OCI-LY7 (cell line): Measurements from ENCODE around the gene CNDP1. TPM values are rescaled to one million over a fixed set of nuclear protein-coding genes. Genes with fewer than 3 reads are reported as not detected.
A peak's percentile ranks its signal among the peaks of the same experiment; 100 is the strongest.

ENCODE experiments used
- BruUV-seq: library from RNA; stranded (reverse); fragments of 400-500 nt; replicated peaks from 2 replicates; lab custom pipeline; 2021; lab: Mats Ljungman, UMichigan
- CTCF ChIA-PET: fragments of 300-600 bp; sonication (Branson Sonifier 250); formaldehyde crosslinking; loops from one replicate; lab custom pipeline; 2022; ENCODE audit warnings: antibody characterized with exemption; ENCODE audit not compliant: unreplicated experiment; lab: Charles Lee
- POLR2A ChIA-PET: fragments of 300-600 bp; sonication (Branson Sonifier 250); formaldehyde crosslinking; loops from one replicate; lab custom pipeline; 2022; ENCODE audit warnings: antibody characterized with exemption; lab: Charles Lee
- DNase-seq: peaks from one replicate; pipeline ENCODE4 v3.0.0-alpha.2; 2015; ENCODE audit warnings: low spot score
- H2AFZ ChIP-seq: fragments of 200-600 bp; sonication (generic), shearing (Covaris generic); 2 replicates; pipeline ENCODE4 v1.6.1; 2014; ENCODE audit warnings: mild to moderate bottlenecking, antibody characterized with exemption, low read length, moderate library complexity
- H3K27ac ChIP-seq: fragments of 200-600 bp; sonication (generic); 2 replicates; pipeline ENCODE4 v1.5.1; 2014; ENCODE audit warnings: mixed run types, low read depth, mild to moderate bottlenecking, moderate library complexity, low read length, inconsistent platforms; ENCODE audit not compliant: poor library complexity, severe bottlenecking
- H3K36me3 ChIP-seq: fragments of 200-600 bp; sonication (generic); 2 replicates; pipeline ENCODE4 v1.6.1; 2014; ENCODE audit warnings: mild to moderate bottlenecking, antibody characterized with exemption, low read length, moderate library complexity, mixed read lengths; ENCODE audit not compliant: insufficient read depth
- H3K4me1 ChIP-seq: fragments of 200-600 bp; sonication (generic); 2 replicates; pipeline ENCODE4 v1.5.1; 2014; ENCODE audit warnings: mild to moderate bottlenecking, low read length; ENCODE audit not compliant: insufficient read depth, poor library complexity, severe bottlenecking
- H3K4me2 ChIP-seq: fragments of 200-600 bp; sonication (generic); 2 replicates; pipeline ENCODE4 v1.6.1; 2014; ENCODE audit warnings: mild to moderate bottlenecking, low read length
- H3K4me3 ChIP-seq: fragments of 200-600 bp; sonication (generic); 2 replicates; pipeline ENCODE4 v1.5.1; 2014; ENCODE audit warnings: mild to moderate bottlenecking, low read depth, low read length; ENCODE audit not compliant: poor library complexity, severe bottlenecking
- H3K79me2 ChIP-seq: fragments of 200-600 bp; sonication (generic); 2 replicates; pipeline ENCODE4 v1.6.1; 2016; ENCODE audit warnings: low read depth, mild to moderate bottlenecking, low read length, moderate library complexity, mixed read lengths; ENCODE audit not compliant: insufficient read depth
- H3K9me2 ChIP-seq: fragments of 200-600 bp; sonication (generic); 2 replicates; pipeline ENCODE4 v1.6.1; 2016; ENCODE audit warnings: mild to moderate bottlenecking, low read length, mixed read lengths; ENCODE audit not compliant: insufficient read depth
- H3K9me3 ChIP-seq: fragments of 200-600 bp; sonication (generic); 2 replicates; pipeline ENCODE4 v1.6.1; 2014; ENCODE audit warnings: mild to moderate bottlenecking, mixed run types, low read length, mixed read lengths
- H4K20me1 ChIP-seq: fragments of 200-600 bp; sonication (generic); 2 replicates; pipeline ENCODE4 v1.6.1; 2014; ENCODE audit warnings: mild to moderate bottlenecking, antibody characterized with exemption, low read length, moderate library complexity, mixed read lengths; ENCODE audit not compliant: insufficient read depth
- CTCF ChIP-seq: fragments of 200-600 bp; sonication (generic); conservative IDR thresholded peaks from 2 replicates; pipeline ENCODE4 v1.5.1; 2014; ENCODE audit warnings: mild to moderate bottlenecking, antibody characterized with exemption, low read length, moderate library complexity, mixed read lengths
- EZH2phosphoT487 ChIP-seq: fragments of 200-600 bp; sonication (generic); IDR thresholded peaks from 2 replicates; pipeline ENCODE4 v1.6.1; 2018; ENCODE audit warnings: low read depth, borderline replicate concordance, mild to moderate bottlenecking, mixed run types, antibody characterized with exemption, low read length, moderate library complexity, mixed read lengths
- intact Hi-C: fragments of 100-400 bp; cut with micrococcal nuclease; formaldehyde crosslinking; loops from one replicate; pipeline ENCODE4 v1.10.0; 2022; ENCODE audit not compliant: unreplicated experiment
- total RNA-seq, 2 experiments: library from RNA; depleted of rRNA in 1 of 2; stranded (reverse); fragments of >200 nt in 1 of 2; shearing (Covaris generic) in 1 of 2; gene quantifications; 2 replicates each; pipeline ENCODE4 v1.2.3, GENCODE V29; 2014 to 2022

The CNDP1 gene
- total RNA-seq, 2 experiments from 2014 or later, result not detected

GRCh38 chr18:74497324-74497676, 37.0 kb upstream of the CNDP1 start:
- ChIA-PET POLR2A (no interaction called here), CTCF (no interaction called here)
- no peak overlapping the region for H2AFZ ChIP-seq
- peak overlapping the region; percentile 89 for H3K4me3 ChIP-seq
- TF ChIP-seq EZH2phosphoT487 (no peak), CTCF (no peak)
- intact Hi-C loops, result loop anchor here (5.0 kb wide), 3 partner anchors 100 to 715 kb away; partner anchors contain the start of genes TSHZ1 and ZNF407
- no peaks in the 10 kb centered on the region for H3K9me2 ChIP-seq
- BruUV-seq, result no TSS peak
- peaks cover 12% of the 10 kb centered on the region; the same call in 1 of the 2 replicates for H3K36me3 ChIP-seq
- H3K4me1 ChIP-seq, result peaks cover 28% of the 10 kb centered on the region
- H3K4me2 ChIP-seq, result peak overlapping the region; percentile 73
- H3K27ac ChIP-seq, result peak overlapping the region; percentile 81
- H3K9me3 ChIP-seq, result no peaks in the 10 kb centered on the region
- H4K20me1 ChIP-seq, result no peaks in the 10 kb centered on the region
- DNase-seq, result peak; percentile 15
- peaks cover 37% of the 10 kb centered on the region for H3K79me2 ChIP-seq

- H3K36me3 ChIP-seq, result peaks cover 16% of the 10 kb centered on the region; the same call in 1 of the 2 replicates
- no peak overlapping the region for H2AFZ ChIP-seq
- TF ChIP-seq EZH2phosphoT487 (no peak), CTCF (no peak)
- H3K9me3 ChIP-seq, result no peaks in the 10 kb centered on the region
- H4K20me1 ChIP-seq, result no peaks in the 10 kb centered on the region
- CTCF ChIA-PET, result no interaction called here
- intact Hi-C loops, result loop anchor here (5.0 kb wide), 3 partner anchors 100 to 715 kb away; partner anchors contain the start of genes TSHZ1 and ZNF407
- POLR2A ChIA-PET, result no interaction called here
- peaks cover 28% of the 10 kb centered on the region for H3K4me1 ChIP-seq
- BruUV-seq, result no TSS peak
- peak overlapping the region; percentile 81 for H3K27ac ChIP-seq
- peaks cover 37% of the 10 kb centered on the region for H3K79me2 ChIP-seq
- no peaks in the 10 kb centered on the region for H3K9me2 ChIP-seq
- peak overlapping the region; percentile 73 for H3K4me2 ChIP-seq
- DNase-seq, result no peak
- peak overlapping the region; percentile 89 for H3K4me3 ChIP-seq
These were observed 36.5 kb upstream of the CNDP1 start for GRCh38 chr18:74497778-74498177.
